Fibroblast of mammary gland (primary cell): ENCODE data around the gene TOM1L2.
A peak's percentile ranks its signal among the peaks of the same experiment; 100 is the strongest.

ENCODE experiments used
- DNase-seq: peaks from one replicate; pipeline ENCODE4 v3.0.0-alpha.2; 2010; ENCODE audit warnings: low read depth
- H3K4me3 ChIP-seq: 2 replicates; pipeline ENCODE4 v1.5.1; 2011; ENCODE audit warnings: low read depth, mild to moderate bottlenecking, low read length, moderate library complexity; ENCODE audit not compliant: control insufficient read depth
- CTCF ChIP-seq: conservative IDR thresholded peaks from 2 replicates; pipeline ENCODE4 v1.5.1; 2011; ENCODE audit warnings: low read depth, low read length, inconsistent platforms; ENCODE audit not compliant: control insufficient read depth, insufficient read depth

Gene TOM1L2

GRCh38 chr17:17856386-17856785 is 115.8 kb downstream of the TOM1L2 start:
- no peak for DNase-seq
- no peak for TF ChIP-seq CTCF
- no peak overlapping the region for H3K4me3 ChIP-seq

GRCh38 chr17:17855976-17856375 is 116.2 kb downstream of the TOM1L2 start:
- H3K4me3 ChIP-seq: no peak overlapping the region
- DNase-seq: no peak
- TF ChIP-seq CTCF: no peak

GRCh38 chr17:17853811-17854447 is 118.3 kb downstream of the TOM1L2 start:
- no peak for DNase-seq
- no peak overlapping the region for H3K4me3 ChIP-seq
- no peak for TF ChIP-seq CTCF

- H3K4me3 ChIP-seq: no peak overlapping the region
- no peak for TF ChIP-seq CTCF
- DNase-seq: no peak
These were observed 119.3 kb downstream of the TOM1L2 start for GRCh38 chr17:17852930-17853329.

GRCh38 chr17:17851103-17852002 is 120.8 kb downstream of the TOM1L2 start:
- no peak for TF ChIP-seq CTCF
- no peak overlapping the region for H3K4me3 ChIP-seq
- DNase-seq: no peak

- DNase-seq: peak; percentile 67
- peak; percentile 37 for TF ChIP-seq CTCF
- H3K4me3 ChIP-seq: no peak overlapping the region
These were observed 122.3 kb downstream of the TOM1L2 start for GRCh38 chr17:17849845-17850373.
